Measurements from ENCODE around the gene KRTAP9-1. TPM values are rescaled to one million over a fixed set of nuclear protein-coding genes. Genes with fewer than 3 reads are reported as not detected.
"Not testable (repeated sequence)": the region's sequence is repeated elsewhere in the genome, so short reads cannot be mapped to it uniquely, and the experiment has no call there.

KRTAP9-1 gene
- total RNA-seq, 2 experiments from 2014 or later = not detected

DNA sequence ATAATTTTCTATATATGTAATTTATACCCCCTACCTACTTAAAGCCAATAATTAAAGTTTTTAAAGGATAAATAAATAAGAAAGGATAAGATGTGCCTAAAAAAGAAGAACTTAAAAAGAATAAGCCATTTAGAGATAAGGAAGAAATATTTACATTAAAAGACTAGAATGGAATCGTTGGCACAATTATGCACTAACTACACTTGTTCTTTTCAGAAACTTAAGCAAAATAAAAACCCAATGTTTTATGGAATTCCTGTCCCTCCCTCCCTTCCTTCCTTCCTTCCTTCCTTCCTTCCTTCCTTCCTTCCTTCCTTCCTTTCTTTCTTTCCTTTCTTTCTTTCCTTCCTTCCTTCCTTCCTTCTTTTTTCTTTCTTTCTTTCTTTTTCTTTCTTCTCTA is 44.8 kb upstream of the KRTAP9-1 start:
- H3K4me3 ChIP-seq (ENCODE audit: low read length) = no peak overlapping the region
- no peak for DNase-seq

DNA sequence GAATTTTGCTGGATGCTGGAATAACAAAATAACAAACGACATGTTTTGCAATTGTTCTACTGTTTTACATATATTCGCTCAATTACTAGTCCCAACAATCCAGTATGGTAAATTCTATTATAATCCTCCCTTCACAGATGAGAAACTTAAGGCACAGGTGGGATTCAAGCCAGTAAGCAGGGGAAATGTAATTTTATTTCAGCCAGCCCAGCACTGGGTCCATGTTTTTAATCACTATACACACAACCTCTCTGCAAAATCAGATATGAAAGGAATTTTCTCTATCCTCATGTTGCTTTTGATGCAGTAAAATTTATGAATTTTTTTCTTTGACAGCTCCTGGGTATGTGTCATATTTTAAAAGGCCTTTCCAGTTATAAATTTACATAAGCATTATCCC is 44.4 kb upstream of the KRTAP9-1 start:
- POLR2A ChIA-PET = no interaction called here
- intact Hi-C loops (cut with DNase I, micrococcal nuclease) = no loop called here

More for the DNA sequence above, 44.8 kb upstream of the KRTAP9-1 start:
- Mint-ChIP-seq H3K9me3 (peaks cover 13% of the 10 kb centered on the region), H3K4me3 (no peak overlapping the region), H3K27me3 (peaks cover 5% of the 10 kb centered on the region), H3K27ac (no peak overlapping the region), H3K4me1 (ENCODE audit: low read depth) (no peaks in the 10 kb centered on the region), H3K36me3 (ENCODE audit: low read depth) (peaks cover 15% of the 10 kb centered on the region)
- no peaks in the 10 kb centered on the region for H3K27me3 ChIP-seq (ENCODE audit: control insufficient read depth in 1 of 2, insufficient read depth in 2 of 2, low read length in 2 of 2)
- no peaks in the 10 kb centered on the region for H3K4me1 ChIP-seq (ENCODE audit: insufficient read depth, low read length)
- no peak overlapping the region for H3K27ac ChIP-seq (ENCODE audit: low read depth in 1 of 2, low read length in 2 of 2)
- peaks cover 12 to 16% of the 10 kb centered on the region in 2 experiments for H3K9me3 ChIP-seq (ENCODE audit: control insufficient read depth in 1 of 2, insufficient read depth in 1 of 2, low read length in 2 of 2)
- H3K36me3 ChIP-seq (ENCODE audit: insufficient read depth, low read length) = no peaks in the 10 kb centered on the region
- intact Hi-C loops (cut with DNase I, micrococcal nuclease) = no loop called here
- TF ChIP-seq CTCF (IDR thresholded peaks at IDR 0.05) = no peak
- ChIA-PET POLR2A (no interaction called here), CTCF (no interaction called here)
- no peak for ATAC-seq (ENCODE audit: poor library complexity)

GRCh38 chr17:41147531-41148204 is 42.0 kb upstream of the KRTAP9-1 start:
- ChIA-PET POLR2A (no interaction called here), CTCF (no interaction called here)
- Mint-ChIP-seq H3K36me3 (ENCODE audit: low read depth) (peaks cover 10% of the 10 kb centered on the region), H3K9me3 (peaks cover 5% of the 10 kb centered on the region), H3K27ac (no peak overlapping the region), H3K4me3 (no peak overlapping the region), H3K27me3 (peaks cover 5% of the 10 kb centered on the region), H3K4me1 (ENCODE audit: low read depth) (no peaks in the 10 kb centered on the region)
- intact Hi-C loops (cut with DNase I, micrococcal nuclease) = no loop called here
- Histone ChIP-seq H3K4me3 (ENCODE audit: low read length) (no peak overlapping the region), H3K27me3 (ENCODE audit: control insufficient read depth in 1 of 2, insufficient read depth in 2 of 2, low read length in 2 of 2) (no peaks in the 10 kb centered on the region), H3K9me3 (ENCODE audit: control insufficient read depth in 1 of 2, insufficient read depth in 1 of 2, low read length in 2 of 2) (peaks cover 5 to 9% of the 10 kb centered on the region in 2 experiments), H3K4me1 (ENCODE audit: insufficient read depth, low read length) (no peaks in the 10 kb centered on the region), H3K27ac (ENCODE audit: low read depth in 1 of 2, low read length in 2 of 2) (no peak overlapping the region), H3K36me3 (ENCODE audit: insufficient read depth, low read length) (no peaks in the 10 kb centered on the region)
- DNase-seq (no peak), ATAC-seq (ENCODE audit: poor library complexity) (no peak)
- TF ChIP-seq CTCF (IDR thresholded peaks at IDR 0.05) = no peak

More for the DNA sequence above, 44.4 kb upstream of the KRTAP9-1 start:
- no peak overlapping the region for H3K27ac Mint-ChIP-seq
- Histone ChIP-seq H3K27ac (ENCODE audit: low read depth in 1 of 2, low read length in 2 of 2) (no peak overlapping the region), H3K36me3 (ENCODE audit: insufficient read depth, low read length) (no peaks in the 10 kb centered on the region), H3K9me3 (ENCODE audit: control insufficient read depth in 1 of 2, insufficient read depth in 1 of 2, low read length in 2 of 2) (peaks cover 7 to 14% of the 10 kb centered on the region in 2 experiments), H3K4me1 (ENCODE audit: insufficient read depth, low read length) (no peaks in the 10 kb centered on the region), H3K27me3 (ENCODE audit: control insufficient read depth in 1 of 2, insufficient read depth in 2 of 2, low read length in 2 of 2) (no peaks in the 10 kb centered on the region), H3K4me3 (ENCODE audit: low read length) (no peak overlapping the region)
- CTCF ChIA-PET = no interaction called here
- no peak overlapping the region for H3K4me3 Mint-ChIP-seq
- DNase-seq (no peak), ATAC-seq (ENCODE audit: poor library complexity) (no peak)
- peaks cover 5% of the 10 kb centered on the region for H3K27me3 Mint-ChIP-seq
- peaks cover 15% of the 10 kb centered on the region for H3K36me3 Mint-ChIP-seq (ENCODE audit: low read depth)
- no peak for TF ChIP-seq CTCF (IDR thresholded peaks at IDR 0.05)
- H3K9me3 Mint-ChIP-seq = peaks cover 13% of the 10 kb centered on the region
- H3K4me1 Mint-ChIP-seq (ENCODE audit: low read depth) = no peaks in the 10 kb centered on the region

- DNase-seq; H3K4me3 Mint-ChIP-seq; H3K4me1 Mint-ChIP-seq (ENCODE audit: low read depth); POLR2A ChIA-PET; H3K27ac Mint-ChIP-seq; H3K4me3 ChIP-seq (ENCODE audit: low read length); H3K4me1 ChIP-seq (ENCODE audit: insufficient read depth, low read length); H3K36me3 Mint-ChIP-seq (ENCODE audit: low read depth); H3K9me3 ChIP-seq (ENCODE audit: control insufficient read depth in 1 of 2, insufficient read depth in 1 of 2, low read length in 2 of 2); H3K27ac ChIP-seq (ENCODE audit: low read depth in 1 of 2, low read length in 2 of 2); H3K9me3 Mint-ChIP-seq; ATAC-seq (ENCODE audit: poor library complexity); H3K36me3 ChIP-seq (ENCODE audit: insufficient read depth, low read length); H3K27me3 ChIP-seq (ENCODE audit: control insufficient read depth in 1 of 2, insufficient read depth in 2 of 2, low read length in 2 of 2); CTCF ChIA-PET; intact Hi-C loops (cut with DNase I, micrococcal nuclease): not testable (repeated sequence)
- H3K27me3 Mint-ChIP-seq = peaks cover 13% of the 10 kb centered on the region
Measured at GRCh38 chr17:41148971-41149651, 40.6 kb upstream of the KRTAP9-1 start.
